Body of pancreas (tissue), 4 donors: ENCODE measurements around the gene GCNT2. TPM values are rescaled to one million over a fixed set of nuclear protein-coding genes. Genes with fewer than 3 reads are reported as not detected.

Experiments
- ATAC-seq: fragments of 150-250 bp; one replicate; pipeline ENCODE4 v1.9.1; 2016
- DNase-seq, 4 donors: peaks; one replicate each; pipeline ENCODE4 v3.0.0-alpha.2; 2019
- H3K27ac ChIP-seq, 4 donors: fragments of 200-600 bp; sonication (generic); 1 replicate in 3 of 4; 2 replicates in 1 of 4; pipeline versions ENCODE4 v1.5.1 to v1.6.1; 2016 to 2019; ENCODE audit warnings: mild to moderate bottlenecking in 1 of 4, mixed read lengths in 1 of 4, moderate library complexity in 1 of 4
- H3K27me3 ChIP-seq, 2 donors: fragments of 200-600 bp; sonication (generic); one replicate each; pipeline ENCODE4 v1.6.0; 2016; ENCODE audit warnings: mild to moderate bottlenecking in 1 of 2
- H3K36me3 ChIP-seq, 2 donors: fragments of 200-600 bp; sonication (generic); replicated peaks in 1 of 2; 2 replicates each; pipeline ENCODE4 v1.5.1; 2016; ENCODE audit warnings: low read depth in 2 of 2; ENCODE audit not compliant: insufficient read depth in 1 of 2
- H3K4me1 ChIP-seq: fragments of 200-600 bp; sonication (generic); one replicate; pipeline ENCODE4 v1.6.0; 2016
- H3K4me3 ChIP-seq, 2 donors: fragments of 200-600 bp; sonication (generic); 1 replicate in 1 of 2; 2 replicates in 1 of 2; pipeline ENCODE4 v1.5.1; 2016 to 2019
- H3K9me3 ChIP-seq, 3 donors: fragments of 200-600 bp; sonication (generic); 1 replicate in 2 of 3; 2 replicates in 1 of 3; pipeline ENCODE4 v1.5.1; 2016
- CTCF ChIP-seq, 7 experiments: fragments of 450-650 bp in 4 of 7; fragments of 200-600 bp in 3 of 7; sonication (generic) in 3 of 7; IDR thresholded peaks; one replicate each; pipeline ENCODE4 v1.5.1; 2016 to 2019; ENCODE audit warnings: antibody characterized with exemption in 7 of 7
- POLR2A ChIP-seq, 3 donors: fragments of 450-650 bp; IDR thresholded peaks; one replicate each; pipeline ENCODE4 v1.6.1; 2016; ENCODE audit warnings: antibody characterized with exemption in 3 of 3, mild to moderate bottlenecking in 2 of 3
- WGBS, 2 donors: methylation state at CpG; one replicate each; pipeline ENCODE4 v1.1.5; 2017; 5-methylcytosine and 5-hydroxymethylcytosine counted together
- intact Hi-C: fragments of 100-400 bp; cut with DNase I; formaldehyde crosslinking; loops from one replicate; pipeline ENCODE4 v1.15.1; 2023
- total RNA-seq, 2 donors: library from RNA; depleted of rRNA; stranded (reverse); fragments of >200 nt; gene quantifications; one replicate each; pipeline ENCODE4 v1.1.0, GENCODE V29; 2016

Gene GCNT2
- total RNA-seq, 2 donors from 2014 or later = 4.4 to 7.6 TPM

GRCh38 chr6:10541591-10541990, 20.4 kb downstream of the GCNT2 start:
- Histone ChIP-seq H3K9me3 (no peaks in the 10 kb centered on the region), H3K4me3 (no peak overlapping the region), H3K27me3 (no peaks in the 10 kb centered on the region), H3K27ac (no peak overlapping the region), H3K4me1 (no peaks in the 10 kb centered on the region), H3K36me3 (no peaks in the 10 kb centered on the region)
- ATAC-seq (no peak), DNase-seq (no peak)
- WGBS, 2 donors = 89 to 91% methylated on average over 1 of the region's 1 CpG
- TF ChIP-seq CTCF (IDR thresholded peaks at IDR 0.05) = no peak
- no peak for TF ChIP-seq POLR2A (IDR thresholded peaks at IDR 0.05)
- intact Hi-C loops = no loop called here

- intact Hi-C loops = no loop called here
- H3K4me1 ChIP-seq = no peaks in the 10 kb centered on the region
- no peak for ATAC-seq
- TF ChIP-seq CTCF (IDR thresholded peaks at IDR 0.05) = no peak
- TF ChIP-seq POLR2A (IDR thresholded peaks at IDR 0.05) = no peak
- no peaks in the 10 kb centered on the region for H3K9me3 ChIP-seq
- H3K4me3 ChIP-seq = no peak overlapping the region
- DNase-seq = no peak
- no peaks in the 10 kb centered on the region for H3K36me3 ChIP-seq
- WGBS, 2 donors = 87 to 89% methylated on average over 2 of the region's 2 CpGs
- H3K27me3 ChIP-seq = no peaks in the 10 kb centered on the region
- no peak overlapping the region for H3K27ac ChIP-seq
These were observed 21.1 kb downstream of the GCNT2 start for GRCh38 chr6:10542213-10542612.

DNA sequence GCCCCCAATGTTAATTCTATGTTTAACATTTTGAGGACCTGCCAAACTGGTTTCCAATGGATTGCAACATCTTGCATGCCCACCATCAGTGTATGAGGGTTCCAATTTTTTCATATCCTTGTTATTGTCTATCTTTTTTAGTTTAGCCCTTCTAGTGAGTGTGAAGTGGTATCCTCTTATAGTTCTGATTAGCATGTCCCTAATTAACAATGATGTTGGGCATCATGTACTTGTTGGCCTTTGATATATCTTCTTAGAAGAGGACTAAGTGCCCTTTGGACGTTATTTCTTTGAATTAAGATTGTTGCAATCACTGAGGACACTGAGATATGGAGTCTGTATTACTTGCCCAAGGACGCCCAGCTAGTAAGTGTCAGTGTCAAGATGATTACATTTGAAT, 22.3 kb downstream of the GCNT2 start:
- intact Hi-C loops = no loop called here
- no peak for DNase-seq
- no peak for TF ChIP-seq POLR2A (IDR thresholded peaks at IDR 0.05)
- 68 to 78% methylated on average over 2 of the region's 2 CpGs for WGBS, 2 donors
- Histone ChIP-seq H3K4me3 (no peak overlapping the region), H3K27ac (no peak overlapping the region), H3K9me3 (no peaks in the 10 kb centered on the region), H3K4me1 (no peaks in the 10 kb centered on the region), H3K36me3 (no peaks in the 10 kb centered on the region), H3K27me3 (no peaks in the 10 kb centered on the region)
- no peak for ATAC-seq

- ATAC-seq (no peak), DNase-seq (no peak)
- H3K4me3 ChIP-seq = no peak overlapping the region
- 55 to 84% methylated on average over 4 of the region's 4 CpGs for WGBS, 2 donors
- H3K27ac ChIP-seq = no peak overlapping the region
- H3K36me3 ChIP-seq = no peaks in the 10 kb centered on the region
- intact Hi-C loops = no loop called here
- no peak for TF ChIP-seq POLR2A (IDR thresholded peaks at IDR 0.05)
- TF ChIP-seq CTCF (IDR thresholded peaks at IDR 0.05) = no peak
- no peaks in the 10 kb centered on the region for H3K9me3 ChIP-seq
- no peaks in the 10 kb centered on the region for H3K4me1 ChIP-seq
- H3K27me3 ChIP-seq = no peaks in the 10 kb centered on the region
These were observed 24.3 kb downstream of the GCNT2 start for GRCh38 chr6:10545482-10545881.

- no peak overlapping the region for H3K4me3 ChIP-seq
- intact Hi-C loops = no loop called here
- H3K9me3 ChIP-seq = no peaks in the 10 kb centered on the region
- H3K27me3 ChIP-seq = no peaks in the 10 kb centered on the region
- DNase-seq = no peak
- no peaks in the 10 kb centered on the region for H3K4me1 ChIP-seq
- ATAC-seq = no peak
- H3K36me3 ChIP-seq = no peaks in the 10 kb centered on the region
- no peak for TF ChIP-seq POLR2A (IDR thresholded peaks at IDR 0.05)
- TF ChIP-seq CTCF (IDR thresholded peaks at IDR 0.05) = no peak
- no peak overlapping the region for H3K27ac ChIP-seq
These were observed 26.7 kb downstream of the GCNT2 start for GRCh38 chr6:10547809-10548208.
